HG02763 (cell line): ENCODE measurements around the gene WFIKKN2.
"Not testable (repeated sequence)": the region's sequence is repeated elsewhere in the genome, so short reads cannot be mapped to it uniquely, and the experiment has no call there.

Experiments
- ATAC-seq: cut with Tn5 transposase; IDR thresholded peaks from one replicate; pipeline ENCODE4 v1.9.1; 2021; ENCODE audit warnings: mild to moderate bottlenecking, moderate library complexity; ENCODE audit not compliant: unreplicated experiment

WFIKKN2 gene

DNA sequence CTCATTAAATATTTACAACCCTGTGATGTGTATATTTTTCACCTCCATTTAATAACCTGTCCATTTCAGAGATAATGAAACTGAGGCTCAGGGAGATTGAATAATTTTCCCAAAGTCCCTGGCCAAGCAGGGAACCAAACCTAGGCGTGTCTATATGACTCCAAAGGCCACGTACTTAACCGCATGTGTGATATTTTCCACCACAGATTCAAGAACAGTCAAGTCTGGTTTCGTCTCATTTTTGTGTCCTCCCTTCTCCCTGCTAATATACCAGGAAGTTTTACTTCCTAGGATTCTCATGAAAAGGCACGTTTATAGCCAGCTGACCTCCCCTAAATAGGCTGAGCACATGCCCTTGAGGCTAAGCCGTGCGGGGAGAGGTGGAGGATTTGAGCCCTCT is 15.3 kb downstream of the WFIKKN2 start:
- ATAC-seq, result no peak

DNA sequence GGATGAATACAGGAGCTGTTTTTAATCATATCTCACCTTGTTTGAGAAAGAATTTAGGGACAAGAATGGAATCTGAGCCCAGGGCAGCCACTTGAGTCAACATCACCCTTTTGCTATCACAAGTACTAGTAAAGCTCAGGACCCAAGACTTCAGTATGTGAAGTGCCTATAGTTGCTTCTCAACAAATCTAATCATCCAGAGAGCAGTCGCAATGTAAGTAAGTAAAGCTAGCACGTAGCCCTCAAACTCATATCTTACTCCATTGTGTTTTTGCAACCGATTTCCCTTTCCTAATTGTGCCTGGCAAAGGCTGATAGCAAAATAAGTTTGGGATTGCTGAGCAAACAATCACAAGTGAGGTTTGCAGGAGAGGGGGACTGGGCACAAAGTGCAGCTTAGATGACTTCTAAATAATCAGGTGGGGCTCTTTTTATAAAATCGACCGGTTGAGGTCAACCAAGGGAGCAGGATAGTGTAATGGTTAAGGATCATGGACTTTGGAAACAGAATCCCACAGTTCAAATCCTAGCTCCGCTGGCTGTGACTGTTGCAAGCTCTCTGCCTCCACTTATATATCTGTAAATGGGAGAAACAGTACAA is 17.7 kb downstream of the WFIKKN2 start:
- ATAC-seq, result no peak

DNA sequence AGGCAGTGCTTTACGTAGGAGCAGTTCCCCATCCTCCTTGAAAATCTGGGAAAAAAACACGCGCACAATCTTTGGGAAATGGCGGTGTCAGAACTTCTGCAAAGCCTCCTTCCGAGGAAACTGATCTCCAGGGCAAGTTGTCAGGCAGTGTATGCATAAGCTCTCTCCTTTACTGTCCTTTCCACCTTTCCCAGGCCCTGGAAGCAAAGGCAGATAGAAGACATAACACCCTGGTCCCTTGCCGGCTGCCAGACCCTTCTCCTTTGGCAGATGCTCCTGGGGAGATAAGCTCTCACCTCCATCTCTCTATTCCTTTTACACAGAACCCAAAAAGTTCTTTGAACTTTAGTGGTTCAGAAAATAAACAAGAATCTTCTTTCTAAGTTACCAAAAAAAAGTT is 18.4 kb downstream of the WFIKKN2 start:
- no peak for ATAC-seq

GRCh38 chr17:50855708-50856330 is 20.4 kb downstream of the WFIKKN2 start:
- no peak for ATAC-seq

DNA sequence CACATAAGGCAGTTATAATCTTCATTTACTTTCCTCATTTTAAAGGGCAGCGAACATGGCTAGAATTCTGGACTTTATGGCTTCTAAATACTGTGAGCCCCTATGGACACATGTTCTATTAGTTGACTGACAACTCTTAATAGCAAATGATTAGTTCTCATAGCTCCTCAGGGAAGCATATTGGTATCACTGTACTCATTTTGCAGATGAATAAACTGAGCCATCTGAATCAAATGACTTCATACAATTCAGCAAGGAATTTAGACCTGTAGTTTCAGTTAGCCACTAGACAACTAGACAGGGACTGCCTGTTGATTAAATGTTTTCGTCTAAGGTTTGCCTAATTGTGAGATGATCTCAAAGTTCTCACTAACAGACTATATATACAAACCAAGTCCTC is 21.0 kb downstream of the WFIKKN2 start:
- no peak for ATAC-seq

- no peak for ATAC-seq
These were observed 23.3 kb downstream of the WFIKKN2 start for GRCh38 chr17:50858486-50859225.

DNA sequence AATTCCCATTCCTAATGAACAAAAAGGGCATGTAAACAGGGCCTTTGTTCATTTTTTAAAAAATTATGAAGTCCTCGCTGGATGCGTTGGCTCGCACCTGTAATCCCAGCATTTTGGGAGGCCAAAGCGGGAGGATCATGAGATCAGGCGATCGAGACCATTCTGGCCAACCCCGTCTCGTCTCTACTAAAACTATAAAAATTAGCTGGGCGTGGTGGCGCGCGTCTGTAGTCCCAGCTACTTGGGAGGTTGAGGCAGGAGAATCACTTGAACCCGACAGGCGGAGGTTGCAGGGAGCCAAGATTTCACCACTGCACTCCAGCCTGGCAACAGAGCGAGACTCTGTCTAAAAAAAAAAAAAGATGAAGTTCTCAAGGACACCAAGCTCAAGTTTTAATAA is 24.3 kb downstream of the WFIKKN2 start:
- not testable (repeated sequence) for ATAC-seq

DNA sequence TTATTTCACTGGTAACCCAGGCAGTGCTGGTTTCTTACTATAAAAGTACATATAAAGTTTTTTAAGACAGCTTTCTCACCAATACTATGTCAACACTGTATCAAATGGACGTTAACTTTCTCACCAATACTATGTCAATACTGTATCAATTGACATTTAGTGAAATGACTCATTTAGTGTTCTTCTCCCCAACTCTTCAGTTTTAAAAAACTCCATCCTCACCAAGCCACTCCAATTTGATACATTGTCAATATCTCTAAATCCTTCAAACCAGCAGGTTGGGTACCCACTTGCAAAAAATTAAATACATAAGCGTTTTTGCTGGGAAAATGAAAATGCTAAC is 25.9 kb downstream of the WFIKKN2 start:
- ATAC-seq, result no peak

GRCh38 chr17:50861822-50862528 is 26.6 kb downstream of the WFIKKN2 start:
- no peak for ATAC-seq

- no peak for ATAC-seq
These were observed 27.9 kb downstream of the WFIKKN2 start for GRCh38 chr17:50863221-50863843.

GRCh38 chr17:50863931-50864330 is 28.5 kb downstream of the WFIKKN2 start:
- no peak for ATAC-seq

- ATAC-seq, result no peak
These were observed 29.3 kb downstream of the WFIKKN2 start for GRCh38 chr17:50864747-50865059.

DNA sequence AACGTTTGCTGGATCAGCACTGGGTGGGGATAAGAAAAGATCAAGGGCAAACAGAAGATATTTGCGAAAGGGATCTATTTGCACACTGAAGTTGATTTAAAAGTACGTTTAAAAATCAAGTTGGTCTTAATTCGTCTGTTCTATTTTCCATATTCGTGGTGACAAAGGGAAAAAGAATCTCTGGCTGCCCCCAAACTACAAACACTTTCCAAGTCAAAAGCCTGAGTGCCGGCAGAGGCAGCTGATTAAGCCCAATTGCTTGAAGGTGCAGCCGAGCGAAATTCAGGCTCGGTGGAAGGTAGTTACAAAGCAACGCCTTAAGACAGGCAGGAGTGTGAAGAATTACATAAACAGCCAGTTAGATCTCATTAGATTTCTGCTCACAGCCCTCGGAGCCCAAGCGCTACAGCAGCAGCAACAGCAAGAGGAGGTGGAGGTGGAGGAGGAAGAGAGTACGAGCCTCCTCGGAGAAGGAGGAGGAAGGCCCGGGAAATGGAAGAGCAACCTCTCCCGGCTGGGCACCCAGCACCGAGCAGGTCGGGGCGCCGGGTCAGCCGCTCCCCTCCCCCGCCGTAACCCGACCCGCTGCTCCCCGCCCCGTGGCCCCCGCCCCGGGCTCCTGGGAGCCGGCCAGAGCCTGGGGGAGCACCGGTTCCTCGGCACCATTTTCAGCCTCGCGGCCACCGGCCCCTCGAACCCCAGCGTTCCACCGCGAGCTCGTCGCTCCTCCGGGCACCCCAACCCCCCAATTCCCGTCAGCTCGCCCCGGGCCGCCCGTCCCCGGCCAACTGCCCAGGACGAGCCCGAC is 29.9 kb downstream of the WFIKKN2 start:
- peak; percentile 17 for ATAC-seq

GRCh38 chr17:50865868-50866260 is 30.5 kb downstream of the WFIKKN2 start:
- ATAC-seq, result no peak

DNA sequence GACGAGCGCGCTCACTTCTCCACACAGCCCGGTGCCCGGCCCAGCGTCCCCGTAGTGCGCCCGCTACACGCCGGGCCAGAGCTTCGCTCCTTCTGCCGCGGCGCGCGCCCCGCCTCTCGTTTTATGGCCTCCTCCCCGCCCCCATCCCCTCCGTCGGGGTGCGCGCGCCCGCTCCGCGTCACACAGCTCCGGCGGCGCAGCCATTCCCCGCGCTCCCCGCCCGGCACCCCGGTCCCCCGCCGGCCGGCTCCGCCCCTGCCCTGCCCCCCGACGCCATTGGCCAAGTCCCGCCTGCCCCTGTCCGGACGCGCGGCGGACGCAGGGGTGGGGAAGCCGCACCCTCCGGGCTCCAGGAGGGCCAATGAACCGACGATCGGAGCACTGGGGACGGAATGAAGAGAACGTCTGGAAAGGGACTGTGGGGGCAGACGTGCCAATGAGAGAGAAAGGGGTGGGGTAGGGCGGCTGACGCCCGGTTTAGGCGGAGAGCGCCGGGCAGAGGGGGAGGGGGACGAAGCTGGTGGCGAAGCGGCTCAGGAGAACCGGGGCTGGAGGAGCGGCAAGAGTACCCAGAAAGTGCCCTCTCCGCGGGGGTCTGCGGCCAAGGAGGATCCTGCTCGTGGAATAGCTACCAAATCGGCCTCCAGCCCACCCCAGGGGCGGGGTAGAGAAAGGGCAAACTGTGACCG is 31.0 kb downstream of the WFIKKN2 start, which contains the start of gene TOB1:
Gene TOB1 (minus strand): TSS at position 94 of the 689 bp plus-strand sequence. CDS start 2,337 bp downstream, outside the sequence.
- ATAC-seq, result peak; percentile 67

DNA sequence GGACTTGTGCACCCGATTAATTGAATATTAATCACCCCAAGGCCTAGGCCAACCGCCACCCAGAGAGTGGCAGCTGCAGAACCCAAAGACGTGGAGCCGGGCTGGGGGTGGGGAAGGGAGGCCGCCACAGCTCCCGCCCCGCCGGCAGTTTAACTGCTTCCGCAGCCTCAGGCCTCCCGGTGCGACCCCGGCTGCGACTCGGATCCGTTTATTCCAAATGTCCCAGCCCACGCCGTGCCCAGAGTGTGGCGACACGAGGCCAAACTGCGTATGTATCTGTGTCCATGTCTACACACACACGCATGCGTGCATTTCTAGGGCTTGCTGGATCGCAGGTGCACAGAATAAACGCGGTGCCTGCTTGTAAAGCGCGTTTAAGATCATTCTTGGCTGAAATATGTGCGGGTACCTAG is 31.6 kb downstream of the WFIKKN2 start:
- ATAC-seq, result peak; percentile 6

GRCh38 chr17:50867363-50868139 is 32.2 kb downstream of the WFIKKN2 start:
- ATAC-seq, result peak; percentile 36

- no peak for ATAC-seq
These were observed 32.7 kb downstream of the WFIKKN2 start for GRCh38 chr17:50868140-50868438.

GRCh38 chr17:50868602-50869001 is 33.2 kb downstream of the WFIKKN2 start:
- no peak for ATAC-seq
